Skeletal muscle satellite cell (primary cell): ENCODE data around the gene PIK3R1.
A peak's percentile ranks its signal among the peaks of the same experiment; 100 is the strongest.

ENCODE experiments used
- H3K27me3 ChIP-seq: 2 replicates; pipeline ENCODE4 v1.7.0; 2013; ENCODE audit warnings: low read length; ENCODE audit not compliant: control insufficient read depth, insufficient read depth
- H3K36me3 ChIP-seq: 2 replicates; pipeline ENCODE4 v1.7.0; 2013; ENCODE audit warnings: mild to moderate bottlenecking, control low read depth, low read length; ENCODE audit not compliant: insufficient read depth
- H3K4me1 ChIP-seq: 2 replicates; pipeline ENCODE4 v1.7.0; 2013; ENCODE audit warnings: low read length; ENCODE audit not compliant: control insufficient read depth, insufficient read depth
- H3K4me2 ChIP-seq: 2 replicates; pipeline ENCODE4 v1.7.0; 2013; ENCODE audit warnings: mild to moderate bottlenecking, low read length
- H3K4me3 ChIP-seq: 2 replicates; pipeline ENCODE4 v1.7.0; 2013; ENCODE audit warnings: low read length
- H3K9ac ChIP-seq: 2 replicates; pipeline ENCODE4 v1.7.0; 2013; ENCODE audit warnings: mild to moderate bottlenecking, low read depth, low read length, moderate library complexity
- H3K9me3 ChIP-seq: replicated peaks from 2 replicates; pipeline ENCODE4 v1.7.0; 2013; ENCODE audit warnings: mild to moderate bottlenecking, control low read depth, low read length

Gene PIK3R1

DNA sequence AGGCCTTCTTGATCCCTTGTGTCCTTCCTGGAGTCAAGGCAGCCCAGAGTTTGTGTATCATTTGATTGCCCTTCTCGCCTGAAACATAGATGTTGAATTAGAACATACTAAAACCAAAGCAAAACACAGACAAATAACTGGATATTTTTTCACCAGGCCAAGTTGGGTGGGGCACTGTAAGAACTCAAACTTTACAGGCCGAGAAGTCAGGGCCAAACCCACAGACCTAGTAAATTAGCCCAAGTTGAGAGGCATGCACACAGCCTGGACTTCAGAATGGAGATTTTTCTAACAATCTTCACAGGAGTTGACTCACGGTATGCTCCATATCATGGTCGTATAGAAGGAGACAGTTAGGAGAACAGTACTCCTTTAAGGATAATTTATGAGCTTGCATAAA lies 121.7 kb downstream of the PIK3R1 start:
- Histone ChIP-seq H3K4me2 (no peak overlapping the region), H3K27me3 (no peaks in the 10 kb centered on the region), H3K4me3 (no peak overlapping the region), H3K9ac (no peak overlapping the region), H3K4me1 (peaks cover 38% of the 10 kb centered on the region), H3K9me3 (no peaks in the 10 kb centered on the region), H3K36me3 (no peaks in the 10 kb centered on the region)

DNA sequence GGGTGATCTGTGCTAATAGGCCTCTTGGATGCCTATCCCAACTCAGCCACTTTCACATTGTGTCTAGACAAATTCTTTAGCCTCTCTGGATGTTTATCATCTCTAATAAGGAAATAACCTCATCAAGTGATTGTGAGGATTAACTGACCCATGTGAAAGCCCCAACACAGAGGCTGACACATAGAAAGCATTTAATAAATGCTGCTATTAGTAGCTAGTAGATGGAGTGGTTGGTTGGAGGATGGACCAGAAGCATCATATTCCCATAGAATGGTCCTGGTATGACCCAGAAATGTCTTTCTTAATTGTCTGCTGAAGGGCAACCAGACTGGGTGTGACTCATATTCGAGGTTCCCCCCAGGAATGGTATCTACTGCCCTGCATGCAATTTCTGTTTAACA lies 124.4 kb downstream of the PIK3R1 start:
- H3K4me3 ChIP-seq = no peak overlapping the region
- H3K9me3 ChIP-seq = no peaks in the 10 kb centered on the region
- no peaks in the 10 kb centered on the region for H3K27me3 ChIP-seq
- H3K9ac ChIP-seq = no peak overlapping the region
- H3K4me2 ChIP-seq = no peak overlapping the region
- no peaks in the 10 kb centered on the region for H3K36me3 ChIP-seq
- H3K4me1 ChIP-seq = peaks cover 33% of the 10 kb centered on the region

DNA sequence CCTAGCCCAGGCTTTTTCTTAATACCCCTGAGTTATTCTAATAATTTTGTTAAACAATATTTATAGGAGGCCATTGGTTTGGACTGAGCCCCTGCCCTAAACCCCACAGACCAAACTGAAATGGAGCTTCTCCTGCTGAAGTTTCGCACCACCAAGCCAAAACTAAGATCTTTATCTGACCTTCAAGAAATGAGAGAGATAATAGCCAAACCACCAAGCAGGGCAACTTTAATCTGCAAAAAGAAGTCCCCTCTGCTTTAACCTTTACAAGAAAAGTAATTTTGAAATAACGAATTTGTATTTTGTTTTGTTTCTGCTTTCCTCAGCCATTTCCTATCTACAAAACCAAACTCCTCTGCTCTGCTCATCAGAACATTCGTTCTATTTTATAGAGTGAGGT lies 125.5 kb downstream of the PIK3R1 start:
- H3K4me3 ChIP-seq = no peak overlapping the region
- H3K4me2 ChIP-seq = no peak overlapping the region
- H3K27me3 ChIP-seq = no peaks in the 10 kb centered on the region
- peaks cover 35% of the 10 kb centered on the region for H3K4me1 ChIP-seq
- H3K9me3 ChIP-seq = no peaks in the 10 kb centered on the region
- H3K9ac ChIP-seq = no peak overlapping the region
- no peaks in the 10 kb centered on the region for H3K36me3 ChIP-seq

DNA sequence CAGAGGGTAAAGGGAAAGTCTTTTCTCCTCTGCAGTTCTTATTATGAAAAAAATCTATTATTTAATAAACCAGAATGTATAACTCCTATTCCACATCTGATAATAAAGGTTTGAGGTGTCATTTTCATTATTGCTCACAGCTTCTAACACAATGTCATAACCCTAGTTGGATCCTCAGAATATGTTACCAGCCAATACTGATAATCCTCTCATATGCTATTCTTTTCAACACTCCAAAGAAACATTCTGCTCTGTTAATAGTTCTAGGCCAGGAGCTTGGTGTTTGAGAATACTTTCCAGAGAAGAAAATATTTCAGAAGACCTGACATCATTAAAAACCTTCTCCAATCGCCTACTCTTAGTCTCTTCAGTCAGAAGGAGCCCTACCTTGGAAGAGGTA lies 127.1 kb downstream of the PIK3R1 start:
- H3K4me2 ChIP-seq = no peak overlapping the region
- no peaks in the 10 kb centered on the region for H3K9me3 ChIP-seq
- H3K36me3 ChIP-seq = no peaks in the 10 kb centered on the region
- peaks cover 35% of the 10 kb centered on the region for H3K4me1 ChIP-seq
- H3K27me3 ChIP-seq = no peaks in the 10 kb centered on the region
- H3K9ac ChIP-seq = no peak overlapping the region
- no peak overlapping the region for H3K4me3 ChIP-seq

DNA sequence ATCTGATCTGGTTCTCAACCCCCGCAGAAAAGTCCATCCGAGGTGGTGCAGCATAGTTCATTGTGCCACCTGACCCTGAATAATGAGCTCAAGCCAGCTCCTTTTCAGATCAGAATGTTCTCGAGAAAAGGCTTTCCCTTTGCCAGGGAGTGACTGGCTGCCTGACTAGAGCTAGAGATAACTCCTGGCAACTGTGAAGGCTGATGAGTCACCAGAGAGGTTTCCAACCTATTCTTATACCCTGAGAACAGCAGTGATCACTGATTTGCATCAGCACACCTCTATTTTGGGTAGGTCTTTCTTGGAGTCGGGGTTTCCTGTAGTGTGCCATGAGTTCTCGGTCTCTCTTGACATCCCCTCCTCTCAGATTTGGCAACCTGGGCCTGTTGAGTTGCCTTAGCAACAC lies 127.9 kb downstream of the PIK3R1 start:
- no peak overlapping the region for H3K4me3 ChIP-seq
- H3K27me3 ChIP-seq = no peaks in the 10 kb centered on the region
- no peaks in the 10 kb centered on the region for H3K36me3 ChIP-seq
- no peaks in the 10 kb centered on the region for H3K9me3 ChIP-seq
- peak overlapping the region; percentile 14 for H3K4me2 ChIP-seq
- peaks cover 35% of the 10 kb centered on the region for H3K4me1 ChIP-seq
- no peak overlapping the region for H3K9ac ChIP-seq

DNA sequence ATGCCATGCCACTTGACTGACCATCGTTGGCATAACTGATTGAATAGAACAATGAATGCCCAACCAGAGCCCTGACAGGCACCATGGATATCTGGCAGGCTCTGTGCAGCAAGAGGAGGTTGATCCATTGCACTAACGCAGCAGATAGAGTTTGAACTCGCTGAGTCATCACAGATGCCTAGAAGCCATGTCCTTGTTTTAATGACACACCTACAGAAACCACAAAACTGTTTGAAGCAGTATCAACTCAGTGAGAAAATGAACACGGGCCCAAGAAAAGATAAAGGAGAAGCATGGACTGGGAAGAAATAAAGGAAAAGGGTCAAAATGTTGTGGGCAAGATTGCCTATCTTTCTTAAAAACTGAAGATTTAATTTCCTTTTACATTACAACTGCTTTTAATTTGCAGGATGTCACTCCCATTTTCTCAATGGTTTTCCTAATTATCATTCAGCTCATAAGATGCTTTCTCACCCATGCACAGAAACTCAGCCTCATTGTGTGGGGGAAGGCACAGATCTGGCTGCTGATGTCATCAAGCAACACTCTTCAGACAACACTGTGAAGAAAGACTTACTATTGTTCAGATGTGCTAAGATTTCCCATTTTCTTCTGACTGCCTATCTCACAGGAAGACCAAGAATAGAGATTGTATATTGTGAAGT lies 129.0 kb downstream of the PIK3R1 start:
- H3K9me3 ChIP-seq = no peaks in the 10 kb centered on the region
- H3K4me1 ChIP-seq = peaks cover 34% of the 10 kb centered on the region
- H3K27me3 ChIP-seq = no peaks in the 10 kb centered on the region
- no peaks in the 10 kb centered on the region for H3K36me3 ChIP-seq
- H3K4me2 ChIP-seq = peak overlapping the region; percentile 33
- no peak overlapping the region for H3K4me3 ChIP-seq
- no peak overlapping the region for H3K9ac ChIP-seq

DNA sequence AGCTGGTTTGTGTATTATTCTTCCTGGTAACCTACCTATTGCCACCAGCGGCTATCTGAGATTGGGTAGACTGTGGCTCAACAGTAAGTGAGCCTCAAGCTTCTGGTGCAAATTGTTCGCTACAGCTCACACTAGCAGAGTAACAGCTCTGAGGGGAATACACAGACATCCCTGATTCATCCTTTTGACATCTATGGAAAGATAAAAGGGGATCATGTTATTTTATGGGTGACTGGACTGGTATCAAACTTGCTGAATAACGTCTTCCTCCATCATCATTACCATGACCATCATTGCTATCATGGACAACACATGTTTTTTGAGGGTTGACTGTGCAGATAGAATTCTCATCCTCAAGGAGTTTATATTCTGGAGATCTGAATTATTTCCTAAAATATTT lies 129.6 kb downstream of the PIK3R1 start:
- Histone ChIP-seq H3K4me3 (no peak overlapping the region), H3K27me3 (no peaks in the 10 kb centered on the region), H3K36me3 (no peaks in the 10 kb centered on the region), H3K4me2 (no peak overlapping the region), H3K9me3 (no peaks in the 10 kb centered on the region), H3K4me1 (peaks cover 28% of the 10 kb centered on the region), H3K9ac (no peak overlapping the region)

DNA sequence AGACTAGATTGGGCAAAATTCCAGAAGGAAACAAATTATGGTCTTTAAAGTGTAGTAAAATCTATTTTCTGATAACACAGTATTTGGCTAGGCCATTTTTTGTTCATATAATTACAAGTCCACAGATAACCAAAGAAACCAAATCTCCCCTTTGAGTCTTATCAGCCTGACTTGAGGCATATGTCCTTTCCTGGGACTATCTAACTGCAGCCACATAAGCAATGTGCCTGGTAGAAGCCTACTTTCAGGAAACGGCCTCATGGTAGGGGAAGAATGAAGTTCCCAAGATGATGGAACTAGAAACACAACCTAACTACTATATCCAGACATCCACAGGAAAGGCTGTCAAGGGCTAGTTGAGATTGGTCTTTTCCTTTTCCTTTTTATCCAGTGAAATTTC lies 130.0 kb downstream of the PIK3R1 start:
- Histone ChIP-seq H3K9ac (no peak overlapping the region), H3K4me2 (no peak overlapping the region), H3K27me3 (no peaks in the 10 kb centered on the region), H3K4me3 (no peak overlapping the region), H3K4me1 (peaks cover 25% of the 10 kb centered on the region), H3K9me3 (no peaks in the 10 kb centered on the region), H3K36me3 (no peaks in the 10 kb centered on the region)

DNA sequence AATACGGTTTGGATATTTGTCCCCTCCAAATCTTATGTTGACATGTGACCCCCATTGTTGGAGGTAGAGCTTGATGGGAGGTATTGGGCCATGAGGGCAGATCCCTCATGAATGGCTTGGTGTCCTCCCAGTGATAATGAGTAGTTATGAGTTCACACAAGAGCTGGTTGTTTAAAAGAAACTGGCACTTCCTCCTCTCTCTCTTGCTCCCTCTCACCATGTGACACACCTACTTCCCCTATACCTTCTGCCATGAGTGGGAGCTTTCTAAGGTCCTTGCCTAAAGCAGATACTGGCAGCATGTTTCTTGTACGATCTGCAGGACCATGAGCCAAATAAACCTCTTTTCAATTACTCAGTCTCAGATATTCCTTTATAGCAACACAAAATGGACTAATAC lies 132.0 kb downstream of the PIK3R1 start:
- no peaks in the 10 kb centered on the region for H3K27me3 ChIP-seq
- H3K36me3 ChIP-seq = no peaks in the 10 kb centered on the region
- no peak overlapping the region for H3K4me2 ChIP-seq
- H3K4me3 ChIP-seq = no peak overlapping the region
- H3K4me1 ChIP-seq = peaks cover 25% of the 10 kb centered on the region
- no peak overlapping the region for H3K9ac ChIP-seq
- H3K9me3 ChIP-seq = no peaks in the 10 kb centered on the region

DNA sequence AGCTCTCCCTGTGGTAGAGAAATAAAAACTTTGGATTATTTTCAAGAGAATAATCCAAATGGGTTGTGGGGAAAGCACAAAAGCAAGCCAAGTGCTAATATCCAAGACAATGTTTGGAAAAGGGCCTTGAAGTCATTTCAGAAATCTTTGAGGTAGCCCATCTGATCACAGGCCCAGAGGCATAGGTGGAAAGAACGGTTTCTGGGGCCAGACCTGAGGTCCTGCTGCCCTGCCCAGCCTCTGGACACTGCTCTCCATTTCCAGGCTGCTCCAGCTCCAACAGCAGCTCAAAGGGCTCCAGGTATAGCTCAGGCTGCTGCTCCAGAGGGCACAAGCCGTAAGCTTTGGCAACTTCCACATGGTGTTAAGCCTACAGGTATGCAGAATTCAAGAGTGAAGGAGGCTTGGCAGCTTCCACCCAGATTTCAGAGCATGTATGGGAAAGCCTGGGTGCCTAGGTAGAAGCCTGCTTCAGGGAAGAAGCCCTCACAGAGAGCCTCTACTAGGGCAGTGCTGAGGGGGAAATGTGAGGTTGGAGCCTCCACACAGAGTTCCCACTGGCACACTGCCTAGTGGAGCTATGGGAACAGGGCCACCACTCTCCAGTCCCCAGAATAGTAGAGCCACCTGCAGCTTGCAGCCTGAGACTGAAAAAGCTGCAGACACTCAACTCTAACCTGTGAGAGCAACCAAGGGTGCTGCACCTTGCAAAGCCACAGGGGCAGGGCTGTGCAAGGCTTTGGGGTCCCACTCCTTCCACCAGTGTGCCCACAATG lies 133.1 kb downstream of the PIK3R1 start:
- Histone ChIP-seq H3K4me3 (no peak overlapping the region), H3K9me3 (no peaks in the 10 kb centered on the region), H3K36me3 (no peaks in the 10 kb centered on the region), H3K4me1 (peaks cover 16% of the 10 kb centered on the region), H3K4me2 (no peak overlapping the region), H3K9ac (no peak overlapping the region), H3K27me3 (no peaks in the 10 kb centered on the region)

DNA sequence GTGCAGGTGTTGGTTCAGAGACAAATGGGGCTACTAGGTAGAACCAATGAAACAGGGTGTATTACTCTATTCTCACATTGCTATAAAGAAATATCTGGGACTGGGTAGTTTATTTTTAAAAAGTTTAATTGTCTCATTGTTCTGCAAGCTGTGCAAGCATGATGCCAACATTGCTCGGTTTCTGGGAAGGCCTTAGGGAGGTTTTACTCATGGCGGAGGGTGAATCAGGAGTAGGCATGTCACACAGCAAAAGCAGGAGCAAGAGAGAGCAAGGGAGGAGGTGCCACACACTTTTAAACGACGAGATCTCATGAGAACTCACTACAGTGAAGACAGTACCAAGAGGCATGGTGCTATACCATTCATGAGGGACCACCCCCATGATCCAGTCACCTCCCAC lies 134.6 kb downstream of the PIK3R1 start:
- Histone ChIP-seq H3K9ac (no peak overlapping the region), H3K4me2 (no peak overlapping the region), H3K9me3 (no peaks in the 10 kb centered on the region), H3K27me3 (no peaks in the 10 kb centered on the region), H3K36me3 (no peaks in the 10 kb centered on the region), H3K4me1 (peaks cover under 1% of the 10 kb centered on the region), H3K4me3 (no peak overlapping the region)
